ENCODE results near the gene IQCN.
"Not testable (repeated sequence)": the region's sequence is repeated elsewhere in the genome, so short reads cannot be mapped to it uniquely, and the experiment has no call there.

Gene IQCN

GRCh38 chr19:18230941-18231734 is 43.1 kb downstream of the IQCN start:
- DNase-seq = no peak

- DNase-seq = no peak
These were observed 44.3 kb downstream of the IQCN start for GRCh38 chr19:18229915-18230314.

DNA sequence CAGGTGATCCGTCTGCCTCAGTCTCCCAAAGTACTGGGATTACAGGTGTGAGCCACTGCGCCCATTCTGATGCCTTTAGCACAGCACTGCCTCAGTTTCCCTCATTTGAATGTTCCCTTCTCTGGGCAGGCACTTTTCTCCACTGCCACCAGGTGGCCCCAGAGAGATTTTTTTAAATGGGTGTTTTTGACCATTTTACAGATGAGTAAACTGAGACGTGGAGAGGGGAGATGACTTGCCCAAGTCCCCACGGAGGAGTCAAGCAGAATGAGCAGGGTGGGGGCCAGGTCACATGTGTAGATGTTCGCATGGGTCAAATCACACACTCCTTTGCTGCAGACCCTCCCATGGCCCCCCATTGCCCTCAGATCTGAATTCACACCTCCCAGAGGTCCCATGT is 44.8 kb downstream of the IQCN start:
- DNase-seq = no peak

DNA sequence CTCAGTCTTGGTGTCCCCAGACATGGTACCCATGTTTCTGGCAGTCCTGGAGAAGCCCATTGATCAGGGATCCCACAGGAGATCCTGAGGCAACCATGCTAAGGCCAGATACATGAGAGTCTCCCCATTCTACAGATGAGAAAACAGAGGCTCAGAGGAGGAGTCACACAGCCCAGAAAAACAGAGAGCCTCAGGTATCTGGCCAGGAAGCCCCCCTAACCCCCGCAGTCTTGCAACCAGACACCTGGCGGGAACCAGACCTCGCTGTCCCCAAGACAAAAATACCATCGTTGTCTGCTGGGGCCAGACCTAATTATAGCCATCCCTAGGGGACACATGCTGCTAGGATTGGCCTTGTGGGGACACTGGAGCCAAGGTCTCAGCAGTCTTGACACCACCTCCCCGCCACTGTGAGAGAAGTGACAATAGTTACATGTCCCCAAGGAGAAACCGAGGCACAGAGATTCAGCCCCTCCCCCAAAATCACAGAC is 46.4 kb downstream of the IQCN start:
- no peak for DNase-seq

DNA sequence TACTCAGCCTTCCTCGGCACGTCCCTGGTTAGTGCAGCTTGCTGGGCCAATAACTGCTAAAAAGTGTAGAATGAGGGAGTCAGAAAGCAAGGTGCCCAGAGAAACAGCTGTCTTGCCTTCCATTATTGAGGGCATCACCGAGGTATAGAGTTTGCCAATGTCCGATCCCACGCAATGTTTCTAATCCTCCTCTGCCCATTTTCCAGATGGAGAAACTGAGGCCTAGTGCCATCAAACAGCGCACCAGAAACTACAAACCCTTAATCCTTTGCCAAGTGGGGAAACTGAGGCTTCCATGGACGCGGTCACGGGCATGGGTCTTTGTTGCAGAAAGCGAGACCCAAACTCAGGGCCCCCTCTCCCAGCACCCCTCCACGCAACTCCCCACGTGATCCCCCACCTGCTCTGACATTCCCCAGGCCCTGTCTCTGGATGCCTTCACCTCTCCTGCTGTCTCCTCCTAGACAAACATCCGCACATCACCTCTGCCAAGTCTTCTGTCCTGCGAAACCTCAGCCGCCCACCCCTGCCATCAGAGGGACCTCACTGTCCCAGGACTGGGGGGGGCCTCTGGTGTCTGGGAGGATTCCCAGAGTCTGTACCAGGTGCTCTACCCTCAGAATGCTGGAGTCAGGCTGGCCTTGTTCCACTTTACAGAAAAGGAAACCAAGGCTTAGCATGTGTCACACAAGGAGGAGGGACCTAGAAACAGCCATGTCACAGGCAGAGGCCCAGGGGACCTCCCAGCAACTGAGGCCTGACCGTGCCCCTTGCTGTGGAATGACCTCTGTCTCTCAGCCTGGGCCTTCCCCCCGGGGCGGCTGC is 47.1 kb downstream of the IQCN start:
- no peak for DNase-seq

GRCh38 chr19:18225702-18226468 is 48.4 kb downstream of the IQCN start, which contains the start of gene PDE4C:
Gene PDE4C, minus strand, starts transcription at chr19:18226438. Its CDS starts 23 bp downstream, at chr19:18226415.
- no peak for DNase-seq

DNA sequence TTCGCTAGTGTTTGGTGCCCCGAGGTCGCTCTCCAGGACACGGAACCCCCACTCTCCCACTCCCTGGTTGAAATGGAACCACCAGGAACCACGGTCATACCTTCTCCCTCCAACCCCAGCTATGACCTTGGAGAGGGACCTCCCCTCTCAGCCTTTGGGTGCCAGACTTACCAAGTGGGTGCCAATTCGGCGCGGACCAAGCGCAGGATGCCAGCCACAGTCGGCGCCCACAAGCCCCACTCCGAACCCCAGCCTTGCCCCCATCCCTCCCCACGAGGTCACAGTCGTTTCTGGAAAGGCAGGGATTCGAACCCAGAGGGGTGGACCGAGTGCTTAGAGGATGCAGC is 48.9 kb downstream of the IQCN start:
- no peak for DNase-seq

DNA sequence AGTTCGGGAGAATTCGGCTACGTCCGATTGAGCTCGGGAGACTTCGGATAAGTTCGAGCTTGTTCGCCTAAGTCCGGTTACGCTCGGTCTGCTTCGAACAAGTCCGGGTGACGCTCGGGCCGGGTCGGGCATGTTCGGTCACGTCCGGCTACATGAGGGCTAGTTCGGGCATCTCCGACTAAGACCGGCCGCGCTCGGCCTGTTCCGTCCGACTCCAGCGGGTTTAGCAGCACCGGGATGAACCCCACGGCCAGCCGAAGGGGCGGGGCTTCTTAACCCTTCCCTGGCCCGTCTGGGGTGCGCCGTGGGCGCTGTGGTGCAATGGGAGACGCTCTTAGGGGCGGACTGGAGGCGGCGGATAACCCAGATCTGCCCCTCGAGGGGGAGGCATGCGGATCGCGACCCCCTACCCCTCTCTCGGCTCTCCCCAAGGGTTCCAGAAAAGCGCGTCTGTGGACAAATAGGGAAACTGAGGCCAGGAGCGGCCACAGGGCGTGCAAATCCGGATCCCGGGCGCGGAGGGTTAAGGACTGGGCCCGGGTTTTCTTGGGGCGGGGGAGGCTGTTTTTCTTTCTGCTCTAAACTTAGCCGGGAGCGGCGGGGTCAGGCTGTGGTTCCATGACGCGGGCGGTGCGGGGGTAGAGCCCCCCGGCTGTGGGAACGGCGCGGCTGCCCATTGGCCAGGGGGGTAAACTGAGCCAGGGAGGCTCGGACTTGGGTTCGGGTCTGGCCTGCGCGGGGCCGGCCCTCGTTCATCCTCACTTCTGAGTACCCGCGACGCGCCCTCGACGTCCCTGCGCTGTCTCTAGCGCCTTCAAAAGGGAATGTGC is 49.5 kb downstream of the IQCN start:
- DNase-seq = peak; percentile 89

DNA sequence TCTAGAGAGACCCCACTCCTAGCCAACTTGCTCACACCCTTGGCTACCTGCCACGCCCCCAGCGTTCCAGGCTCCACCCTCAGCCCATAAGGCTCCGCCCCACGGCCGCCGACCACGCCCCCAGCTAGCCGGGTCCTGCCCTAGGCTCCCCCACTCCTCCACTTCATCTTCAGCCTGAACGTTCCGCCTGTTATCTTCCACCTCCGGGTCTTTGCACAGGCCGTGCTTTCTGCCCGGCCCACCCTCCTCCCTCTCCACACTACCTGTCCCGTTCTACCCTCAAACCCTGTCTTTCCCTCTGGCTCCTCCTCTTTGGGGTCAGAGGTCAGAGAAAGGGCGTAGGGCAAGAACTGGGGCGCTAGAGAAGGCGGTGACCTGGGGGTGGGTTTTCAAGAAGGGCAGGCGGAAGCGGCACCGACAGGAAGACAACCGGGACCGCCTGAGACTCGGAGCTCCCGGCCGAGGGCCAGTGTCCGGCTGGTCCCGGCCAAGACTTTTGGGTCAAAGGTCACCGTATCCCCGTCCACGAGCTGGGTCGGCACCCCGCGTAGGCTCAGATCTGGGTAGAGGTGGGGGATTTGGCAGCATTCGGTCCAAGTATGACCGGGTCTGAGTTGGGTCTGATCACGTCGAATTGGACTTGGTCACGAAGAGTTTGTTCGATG is 50.3 kb downstream of the IQCN start:
- peak; percentile 27 for DNase-seq

- no peak for DNase-seq
These were observed 52.2 kb downstream of the IQCN start for GRCh38 chr19:18221815-18222725.

DNA sequence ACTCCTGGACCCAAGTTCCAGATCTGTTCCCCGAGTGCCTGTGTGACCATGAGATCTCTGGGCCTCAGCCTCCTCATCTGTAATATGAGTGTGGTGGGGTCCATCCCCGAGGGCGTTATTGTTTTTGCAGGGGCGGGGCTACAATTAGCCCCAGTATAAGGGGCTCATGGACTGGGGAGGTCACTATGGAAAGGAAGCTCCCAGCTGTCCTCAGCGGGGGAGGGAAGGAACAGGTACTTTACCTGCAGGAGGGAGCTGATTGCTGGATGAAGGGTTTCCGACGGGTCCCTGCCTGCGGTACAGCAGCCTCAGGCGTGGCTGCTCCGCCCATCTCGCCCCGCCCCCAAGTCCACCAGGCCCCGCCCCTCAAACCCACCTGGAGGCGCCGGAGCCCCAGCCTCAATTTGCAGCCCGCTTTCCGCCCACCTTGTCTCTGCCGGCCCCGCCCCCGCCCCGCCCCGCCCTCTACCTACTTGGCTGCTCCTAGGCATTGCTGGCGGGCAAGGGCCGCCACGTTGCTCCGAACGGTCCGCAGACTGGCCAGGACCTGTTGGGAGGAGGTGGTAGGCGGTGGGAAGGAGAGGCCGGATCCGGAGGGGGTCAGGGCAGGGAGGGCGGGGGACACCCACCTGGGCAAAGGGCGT is 53.5 kb downstream of the IQCN start:
- no peak for DNase-seq

DNA sequence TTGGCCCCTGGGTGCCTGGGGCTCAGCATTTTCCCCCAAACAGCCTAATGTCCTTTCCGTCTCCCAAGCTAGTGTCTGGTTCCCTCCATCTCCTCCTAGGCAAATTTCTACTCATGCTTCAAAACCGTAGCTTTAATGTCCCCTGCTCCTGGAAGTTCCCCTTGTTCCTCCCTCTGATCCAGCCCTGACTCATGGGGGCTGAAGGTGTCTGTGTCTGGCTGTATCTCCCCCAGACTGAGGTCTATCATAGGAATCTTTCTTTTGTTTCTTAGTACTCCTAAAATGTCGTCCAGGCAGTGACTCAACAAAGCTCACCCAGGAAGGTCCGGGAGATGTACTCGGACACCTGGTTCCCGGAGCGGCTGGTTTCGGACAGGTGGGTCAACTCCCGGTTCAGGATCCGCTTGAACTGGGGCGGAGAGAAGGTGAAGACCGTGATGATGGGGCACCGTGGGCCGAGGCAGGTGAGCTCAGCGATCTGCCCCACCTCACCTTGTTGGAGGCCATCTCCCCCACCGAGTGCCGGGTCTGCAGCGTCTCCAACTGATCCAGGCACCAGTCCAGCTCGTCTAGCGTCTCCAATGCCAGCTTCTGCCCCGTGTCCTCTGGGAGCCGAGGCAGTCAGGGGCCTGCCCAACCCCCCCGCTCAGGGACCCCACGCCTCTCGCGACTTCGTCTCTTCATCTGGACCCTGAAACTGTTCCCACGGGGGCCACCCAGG is 54.2 kb downstream of the IQCN start:
- no peak for DNase-seq

DNA sequence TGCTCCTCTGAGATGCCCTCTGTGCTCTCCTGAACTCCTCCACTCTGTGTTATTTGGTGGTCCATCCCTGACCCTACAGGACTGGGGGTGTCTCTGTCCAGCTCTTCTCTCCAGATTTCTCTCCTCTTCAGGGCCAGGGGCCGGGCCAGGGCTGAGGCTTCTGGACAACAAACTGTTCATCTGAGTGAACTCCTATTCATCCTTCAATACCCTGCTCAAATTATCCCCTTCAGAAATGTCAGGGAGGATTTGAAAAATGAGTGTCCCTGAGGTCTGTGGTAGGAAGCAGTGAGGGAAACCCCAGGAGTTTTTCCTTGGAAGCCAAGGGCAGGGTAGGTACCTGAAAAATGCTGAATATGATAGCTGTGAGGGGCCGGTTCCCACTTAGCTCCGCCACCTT is 55.7 kb downstream of the IQCN start:
- no peak for DNase-seq

DNA sequence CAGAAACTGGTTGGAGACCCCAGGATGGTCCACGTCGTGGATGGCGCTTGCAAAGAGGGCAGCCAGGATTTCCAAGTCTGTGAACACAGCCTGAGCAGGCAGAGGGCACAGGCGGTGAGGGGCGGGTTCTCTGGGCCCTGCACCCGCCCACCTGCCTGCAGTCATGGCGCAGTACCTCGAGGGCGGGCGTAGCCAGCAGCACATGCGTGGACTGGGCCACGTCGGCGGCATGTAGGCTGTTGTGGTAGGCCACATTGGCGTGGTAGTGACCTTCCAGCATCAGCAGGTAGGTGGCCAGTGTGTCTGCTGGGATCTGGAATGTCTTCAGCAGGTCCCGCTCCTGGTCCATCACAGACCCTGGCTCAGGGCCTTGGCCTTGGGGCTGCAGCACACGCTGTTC is 56.1 kb downstream of the IQCN start:
- no peak for DNase-seq

GRCh38 chr19:18216789-18217188 is 57.5 kb downstream of the IQCN start:
- DNase-seq = no peak

GRCh38 chr19:18214779-18215433 is 59.3 kb downstream of the IQCN start:
- DNase-seq = no peak

- no peak for DNase-seq
These were observed 62.6 kb downstream of the IQCN start for GRCh38 chr19:18211683-18212082.

- not testable (repeated sequence) for DNase-seq
These were observed 64.3 kb downstream of the IQCN start for GRCh38 chr19:18209912-18210311.
